RWPE1 (cell line): ENCODE data around the gene BOD1.

Experiments used
- CTCF ChIA-PET: fragments of 350-600 bp; sonication (Branson Sonifier 250); formaldehyde crosslinking; extraction: SDS; loops from one replicate; lab custom pipeline; 2021; lab: Yijun Ruan, JAX
- POLR2A ChIA-PET: fragments of 400-600 bp; formaldehyde crosslinking; extraction: SDS; loops from one replicate; lab custom pipeline; 2020; ENCODE audit warnings: antibody characterized with exemption; ENCODE audit not compliant: low non-redundant PET; lab: Yijun Ruan, JAX
- DNase-seq: peaks from one replicate; pipeline ENCODE4 v3.0.0; 2012; ENCODE audit warnings: low spot score
- H3K27ac ChIP-seq: fragments of 450-650 bp; 2 replicates; pipeline ENCODE4 v1.5.1; 2017
- TF ChIP-seq, protein P1 (sequence below): fragments of 450-650 bp; conservative IDR thresholded peaks from 2 replicates; pipeline ENCODE4 v1.5.1; 2017; ENCODE audit warnings: low read depth, mild to moderate bottlenecking

BOD1 gene

DNA sequence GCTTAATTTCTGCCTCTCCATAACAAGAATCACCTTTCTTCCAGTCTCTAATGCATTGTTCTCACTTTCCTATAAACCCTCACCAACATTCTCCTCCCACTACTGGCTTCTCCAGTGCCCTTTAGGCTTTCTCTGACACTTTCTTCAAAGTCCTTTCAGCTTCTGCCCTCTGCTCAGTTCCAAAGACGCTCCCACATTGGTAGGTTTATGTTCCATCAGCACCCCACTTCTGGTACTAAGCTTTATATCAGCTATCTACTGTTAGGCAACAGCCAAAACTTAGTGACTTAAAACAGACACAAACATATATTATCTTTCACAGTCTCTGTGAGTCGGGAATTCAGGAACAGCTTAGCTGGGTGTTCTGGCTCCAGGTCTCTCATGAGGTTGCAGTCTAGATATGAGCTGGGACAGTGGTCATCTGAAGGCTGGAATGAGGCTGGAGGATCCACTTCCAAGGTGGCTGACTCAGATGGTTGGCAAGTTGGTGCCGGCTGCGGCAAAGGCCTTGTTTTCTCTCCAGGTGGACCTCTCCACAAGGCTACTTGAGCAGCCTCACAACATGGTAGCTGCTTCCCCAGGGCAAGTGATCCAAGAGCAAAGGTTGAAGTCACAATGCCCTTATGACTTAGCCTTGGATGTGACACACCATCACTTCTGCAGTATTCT, 37.4 kb downstream of the BOD1 start:
- CTCF ChIA-PET, result interaction anchor here (0.6 to 1.3 kb wide), 4 partner anchors 10 to 576 kb away, joined by 3 read pairs; no protein-coding TSS in a partner anchor
- no peak overlapping the region for H3K27ac ChIP-seq
- TF ChIP-seq, protein P1, sequence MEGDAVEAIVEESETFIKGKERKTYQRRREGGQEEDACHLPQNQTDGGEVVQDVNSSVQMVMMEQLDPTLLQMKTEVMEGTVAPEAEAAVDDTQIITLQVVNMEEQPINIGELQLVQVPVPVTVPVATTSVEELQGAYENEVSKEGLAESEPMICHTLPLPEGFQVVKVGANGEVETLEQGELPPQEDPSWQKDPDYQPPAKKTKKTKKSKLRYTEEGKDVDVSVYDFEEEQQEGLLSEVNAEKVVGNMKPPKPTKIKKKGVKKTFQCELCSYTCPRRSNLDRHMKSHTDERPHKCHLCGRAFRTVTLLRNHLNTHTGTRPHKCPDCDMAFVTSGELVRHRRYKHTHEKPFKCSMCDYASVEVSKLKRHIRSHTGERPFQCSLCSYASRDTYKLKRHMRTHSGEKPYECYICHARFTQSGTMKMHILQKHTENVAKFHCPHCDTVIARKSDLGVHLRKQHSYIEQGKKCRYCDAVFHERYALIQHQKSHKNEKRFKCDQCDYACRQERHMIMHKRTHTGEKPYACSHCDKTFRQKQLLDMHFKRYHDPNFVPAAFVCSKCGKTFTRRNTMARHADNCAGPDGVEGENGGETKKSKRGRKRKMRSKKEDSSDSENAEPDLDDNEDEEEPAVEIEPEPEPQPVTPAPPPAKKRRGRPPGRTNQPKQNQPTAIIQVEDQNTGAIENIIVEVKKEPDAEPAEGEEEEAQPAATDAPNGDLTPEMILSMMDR, result no peak
- DNase-seq, result no peak
- POLR2A ChIA-PET, result interaction anchor here (0.5 kb wide), 1 partner anchor 427 kb away, joined by 3 read pairs; no protein-coding TSS in a partner anchor

DNA sequence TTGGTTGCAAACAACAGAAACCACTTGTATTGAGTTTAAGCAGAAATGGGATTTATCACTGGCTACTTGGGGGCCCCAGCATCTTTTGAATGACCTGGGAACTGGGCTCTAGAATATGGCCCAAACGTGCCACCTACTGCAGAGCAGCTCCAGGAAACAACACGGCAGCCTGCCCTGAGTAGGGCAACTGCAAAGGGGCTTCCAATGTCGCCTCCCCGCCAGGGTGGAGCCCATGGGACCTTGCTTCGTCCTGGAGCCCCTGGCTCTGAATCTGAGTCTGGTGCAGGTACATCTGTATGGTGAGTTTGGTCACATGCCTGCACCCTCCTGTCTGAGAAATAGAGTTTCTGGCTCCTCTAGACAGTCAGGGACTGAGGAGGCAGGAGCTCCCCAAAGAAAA, 38.6 kb downstream of the BOD1 start:
- CTCF ChIA-PET, result interaction anchor here (0.8 to 2.3 kb wide), 2 partner anchors 148 to 284 kb away, joined by 3 to 7 read pairs; no protein-coding TSS in a partner anchor
- no peak for DNase-seq
- POLR2A ChIA-PET, result no interaction called here
- TF ChIP-seq, protein P1, result no peak
- H3K27ac ChIP-seq, result no peak overlapping the region

DNA sequence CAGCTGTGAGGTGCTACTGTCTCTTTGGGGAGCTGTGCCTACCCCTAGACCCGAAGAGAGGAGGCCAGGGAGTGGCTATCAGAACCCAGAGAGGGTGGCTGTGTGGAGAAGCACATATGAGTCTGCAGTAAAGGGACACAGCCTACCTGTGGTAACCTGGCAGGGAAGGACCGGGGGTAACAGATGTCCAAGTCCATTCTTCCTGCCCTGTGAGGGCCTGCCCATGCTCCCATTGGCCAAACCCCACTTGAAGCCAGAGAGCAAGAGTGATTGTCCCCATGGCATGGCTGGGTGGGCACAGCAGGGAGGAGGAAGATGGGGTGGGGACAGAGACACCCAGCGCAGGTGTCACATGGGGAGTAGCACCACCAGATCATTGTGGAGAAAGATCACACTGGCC, 39.3 kb downstream of the BOD1 start:
- H3K27ac ChIP-seq, result no peak overlapping the region
- POLR2A ChIA-PET, result no interaction called here
- TF ChIP-seq, protein P1, result no peak
- CTCF ChIA-PET, result interaction anchor here (0.6 to 2.3 kb wide), 3 partner anchors 147 to 386 kb away, joined by 3 to 7 read pairs (median 3); no protein-coding TSS in a partner anchor
- DNase-seq, result no peak

DNA sequence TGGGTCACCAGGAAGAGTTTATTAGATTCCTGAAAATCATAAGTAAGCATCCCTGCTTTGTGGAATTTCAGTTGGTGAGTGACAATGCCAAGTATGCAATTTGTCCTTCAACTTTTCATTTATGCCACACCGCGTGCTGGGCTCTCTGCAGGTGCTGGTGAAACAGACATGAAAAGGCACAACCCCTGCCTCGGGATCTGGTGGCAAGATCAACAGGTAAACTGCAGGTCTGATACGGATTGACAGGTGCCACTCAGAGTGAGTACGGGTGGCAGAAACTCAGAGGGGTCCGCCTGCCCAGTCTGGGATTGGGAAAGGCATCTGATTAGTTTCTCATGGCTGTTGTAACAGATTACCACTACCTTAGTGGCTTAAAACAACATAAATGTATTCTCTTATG, 40.5 kb downstream of the BOD1 start:
- CTCF ChIA-PET, result interaction anchor here (3.8 kb wide), 1 partner anchor 282 kb away, joined by 53 read pairs; no protein-coding TSS in a partner anchor
- TF ChIP-seq, protein P1, result no peak
- H3K27ac ChIP-seq, result no peak overlapping the region
- DNase-seq, result no peak
- POLR2A ChIA-PET, result no interaction called here

DNA sequence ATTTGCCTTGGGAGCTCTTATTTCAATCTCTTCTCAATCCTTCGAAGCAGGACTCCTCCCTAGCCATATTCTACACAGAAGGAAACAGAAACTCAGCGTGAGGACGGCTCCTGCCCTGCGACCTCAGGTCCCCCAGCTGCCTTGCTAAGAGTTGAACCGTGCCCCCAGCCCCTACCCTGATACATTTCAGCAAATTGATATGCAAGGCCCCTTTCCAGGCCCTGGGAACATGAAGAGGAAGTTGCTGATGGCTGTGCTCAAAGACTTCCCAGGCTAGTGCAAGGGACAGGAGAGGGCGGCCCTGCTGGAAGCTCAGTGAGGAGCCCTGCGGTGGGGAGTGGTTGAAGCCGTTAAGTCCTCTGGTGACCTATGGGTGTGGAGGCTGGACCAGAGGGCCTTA, 41.5 kb downstream of the BOD1 start:
- POLR2A ChIA-PET, result no interaction called here
- CTCF ChIA-PET, result interaction anchor here (0.6 to 3.8 kb wide), 5 partner anchors 21 to 352 kb away, joined by 3 to 53 read pairs (median 5); no protein-coding TSS in a partner anchor
- H3K27ac ChIP-seq, result no peak overlapping the region
- no peak for DNase-seq
- TF ChIP-seq, protein P1, result no peak

DNA sequence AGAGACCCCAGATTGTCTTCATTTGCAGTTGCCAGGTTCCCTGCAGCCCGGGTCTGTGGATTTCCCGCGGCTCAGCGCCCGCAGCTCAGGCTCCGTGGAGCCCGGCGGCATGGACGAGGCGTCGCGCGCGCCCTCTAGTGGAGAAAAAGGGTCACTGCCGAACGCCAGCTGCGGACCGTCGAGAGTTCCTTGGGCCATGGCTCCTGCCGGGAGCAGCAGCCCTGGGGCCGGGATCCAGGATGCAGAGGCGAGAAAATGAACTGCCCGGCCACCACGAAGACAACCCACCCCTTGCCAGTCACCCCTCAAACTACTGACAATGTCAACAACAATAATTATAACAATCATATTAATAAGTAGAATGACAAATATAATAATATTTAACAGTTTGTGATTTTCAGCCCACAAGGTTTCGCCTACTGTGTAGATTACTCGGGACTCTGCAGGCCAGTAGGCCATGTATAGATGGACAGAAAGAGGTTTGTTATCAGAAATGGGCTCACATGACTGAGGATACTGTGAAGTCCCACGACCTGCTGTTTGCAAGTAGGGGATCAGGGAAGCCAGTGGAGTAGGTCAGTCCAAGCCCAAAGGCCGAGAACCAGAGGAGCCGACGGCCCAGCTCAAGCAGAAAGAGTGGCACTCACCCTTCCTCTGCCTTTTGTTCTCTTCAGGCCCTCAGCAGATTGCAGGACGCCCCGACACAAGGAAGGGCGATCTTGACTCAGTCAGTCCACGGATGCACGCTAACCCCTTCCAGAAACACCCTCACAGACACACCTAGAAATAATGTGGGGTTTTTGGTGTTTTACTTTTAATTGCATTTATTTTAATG, 43.1 kb downstream of the BOD1 start:
- CTCF ChIA-PET, result interaction anchor here (0.5 to 3.8 kb wide), 38 partner anchors 9 to 420 kb away, joined by 3 to 53 read pairs (median 4); partner anchors contain the start of gene STC2
- TF ChIP-seq, protein P1, result peak; percentile 99
- no peak overlapping the region for H3K27ac ChIP-seq
- peak; percentile 79 for DNase-seq
- POLR2A ChIA-PET, result no interaction called here
